Activated naive CD4-positive, alpha-beta T cell treated with anti-CD3 and anti-CD28 coated beads for 36 hours (primary cell): ENCODE data around the gene SDF4. TPM values are rescaled to one million over a fixed set of nuclear protein-coding genes. Genes with fewer than 3 reads are reported as not detected.

Experiments used
- CTCF ChIA-PET: fragments of 350-600 bp; sonication (Branson Sonifier 250); formaldehyde crosslinking; loops from one replicate; lab custom pipeline; 2021; ENCODE audit warnings: antibody characterized with exemption; lab: Charles Lee
- DNase-seq: peaks from one replicate; pipeline ENCODE4 v3.0.0-alpha.2; 2020
- H3K27ac Mint-ChIP-seq: one replicate; pipeline ENCODE4 v1.8.0; 2021; ENCODE audit warnings: mild to moderate bottlenecking, mixed read lengths
- H3K27me3 Mint-ChIP-seq: one replicate; pipeline ENCODE4 v1.8.0; 2021; ENCODE audit warnings: low read depth, mixed read lengths
- H3K36me3 Mint-ChIP-seq: one replicate; pipeline ENCODE4 v1.8.0; 2021; ENCODE audit warnings: low read depth, mixed read lengths
- H3K4me1 Mint-ChIP-seq: one replicate; pipeline ENCODE4 v1.8.0; 2021; ENCODE audit warnings: low read depth, mixed read lengths
- H3K4me3 Mint-ChIP-seq: one replicate; pipeline ENCODE4 v1.8.0; 2021; ENCODE audit warnings: mild to moderate bottlenecking, moderate library complexity, mixed read lengths
- H3K9me3 Mint-ChIP-seq: one replicate; pipeline ENCODE4 v1.8.0; 2021; ENCODE audit warnings: mixed read lengths
- intact Hi-C: fragments of 100-400 bp; cut with micrococcal nuclease; formaldehyde crosslinking; loops from one replicate; pipeline ENCODE4 v1.15.1; 2023
- total RNA-seq, 2 experiments: library from RNA; stranded (reverse); gene quantifications; one replicate each; pipeline ENCODE4 v1.2.3, GENCODE V29; 2021

SDF4 gene
- total RNA-seq, 2 experiments from 2014 or later = 74.7 to 79.5 TPM

DNA sequence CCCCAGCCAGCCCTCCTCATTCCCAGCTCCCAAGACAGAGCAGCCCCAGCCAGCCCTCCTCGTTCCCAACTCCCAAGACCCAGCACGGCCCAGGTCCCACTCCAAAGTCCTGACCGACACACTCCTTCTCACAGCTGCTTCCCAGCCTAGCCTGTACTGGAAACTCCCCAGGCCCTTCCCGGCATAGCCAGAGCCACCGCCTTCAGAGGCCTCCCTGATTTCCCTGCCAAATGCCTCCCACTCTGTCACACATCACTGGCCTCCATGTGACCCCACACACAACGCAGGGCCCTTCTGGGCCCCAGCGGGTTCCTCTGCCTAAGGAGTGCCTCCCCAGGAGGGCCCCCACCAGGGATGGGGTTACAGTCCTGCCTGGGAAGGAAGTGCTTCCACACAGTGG is 39.0 kb upstream of the SDF4 start:
- intact Hi-C loops = no loop called here
- CTCF ChIA-PET = interaction anchor here (0.9 to 2.3 kb wide), 2 partner anchors 149 to 150 kb away, joined by 3 to 10 read pairs; no protein-coding TSS in a partner anchor
- H3K36me3 Mint-ChIP-seq = peaks cover 25% of the 10 kb centered on the region

DNA sequence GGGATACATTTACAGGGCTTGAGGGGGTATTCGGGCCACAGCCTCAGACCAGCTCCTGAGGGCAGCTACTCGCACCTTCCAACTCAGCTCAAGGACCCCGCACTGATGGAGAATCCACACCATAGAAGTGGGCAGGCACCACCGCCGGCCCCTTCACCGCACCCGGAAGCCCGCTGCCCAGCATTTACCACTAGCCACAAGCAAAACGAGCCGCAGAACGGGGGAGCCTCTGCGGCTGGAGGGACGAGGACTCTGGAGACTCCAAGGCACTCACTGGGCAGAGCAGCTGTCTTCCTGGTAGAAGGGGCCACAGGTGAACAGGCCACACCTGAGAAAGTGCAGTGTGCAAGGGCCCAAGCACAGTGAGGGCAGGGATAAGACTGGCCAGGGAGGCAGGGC is 36.5 kb upstream of the SDF4 start:
- H3K27ac Mint-ChIP-seq = no peak overlapping the region
- DNase-seq = no peak
- H3K4me1 Mint-ChIP-seq = peaks cover 36% of the 10 kb centered on the region
- intact Hi-C loops = no loop called here
- CTCF ChIA-PET = no interaction called here
- H3K27me3 Mint-ChIP-seq = no peaks in the 10 kb centered on the region
- H3K36me3 Mint-ChIP-seq = peaks cover 27% of the 10 kb centered on the region
- no peak overlapping the region for H3K4me3 Mint-ChIP-seq
- no peaks in the 10 kb centered on the region for H3K9me3 Mint-ChIP-seq

More for the DNA sequence above, 39.0 kb upstream of the SDF4 start:
- Mint-ChIP-seq H3K4me1 (peaks cover 39% of the 10 kb centered on the region), H3K4me3 (peak overlapping the region; percentile 16), H3K9me3 (no peaks in the 10 kb centered on the region), H3K27ac (peak overlapping the region; percentile 10), H3K27me3 (no peaks in the 10 kb centered on the region)
- DNase-seq = no peak

DNA sequence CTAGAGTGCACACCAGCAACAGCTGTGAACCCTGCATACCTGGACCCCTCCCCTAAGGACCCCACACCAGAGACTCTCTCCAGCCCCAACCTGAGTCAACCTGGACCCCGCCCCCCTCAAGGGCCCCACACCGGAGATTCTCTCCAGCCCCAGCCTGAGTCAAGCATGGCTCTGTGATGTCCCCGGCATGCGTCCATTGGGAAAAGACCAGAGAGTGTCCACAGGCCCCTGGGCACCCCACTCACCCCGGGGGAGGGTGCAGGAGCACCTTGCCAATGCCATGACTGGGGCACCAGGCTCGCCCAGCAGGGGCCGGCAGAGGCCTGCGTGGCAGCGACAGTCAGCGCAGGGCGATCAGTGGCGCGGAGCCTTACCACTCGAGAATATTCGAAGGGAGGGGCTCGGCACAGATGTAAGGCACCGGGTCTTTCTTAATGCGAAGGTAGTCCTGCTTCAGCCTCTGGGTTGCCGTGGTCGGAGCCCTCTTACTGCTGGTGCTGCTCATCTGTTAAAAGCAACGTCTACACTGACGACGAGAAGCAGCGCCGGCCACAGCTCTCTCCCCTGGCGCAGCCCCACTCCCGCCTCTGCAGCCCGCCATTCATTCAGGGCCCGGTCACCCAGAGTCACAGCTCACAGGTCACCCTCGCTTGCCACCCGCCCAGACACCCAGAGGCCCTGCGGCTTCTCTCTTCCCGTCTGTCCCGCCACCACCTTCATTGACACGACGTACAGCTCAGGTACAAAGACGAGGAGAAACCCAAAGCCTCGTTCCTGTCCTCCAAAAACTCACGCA is 35.9 kb upstream of the SDF4 start:
- Mint-ChIP-seq H3K4me3 (no peak overlapping the region), H3K36me3 (peaks cover 29% of the 10 kb centered on the region), H3K27ac (no peak overlapping the region), H3K4me1 (peaks cover 33% of the 10 kb centered on the region), H3K27me3 (no peaks in the 10 kb centered on the region), H3K9me3 (no peaks in the 10 kb centered on the region)
- no peak for DNase-seq
- intact Hi-C loops = no loop called here
- CTCF ChIA-PET = no interaction called here

DNA sequence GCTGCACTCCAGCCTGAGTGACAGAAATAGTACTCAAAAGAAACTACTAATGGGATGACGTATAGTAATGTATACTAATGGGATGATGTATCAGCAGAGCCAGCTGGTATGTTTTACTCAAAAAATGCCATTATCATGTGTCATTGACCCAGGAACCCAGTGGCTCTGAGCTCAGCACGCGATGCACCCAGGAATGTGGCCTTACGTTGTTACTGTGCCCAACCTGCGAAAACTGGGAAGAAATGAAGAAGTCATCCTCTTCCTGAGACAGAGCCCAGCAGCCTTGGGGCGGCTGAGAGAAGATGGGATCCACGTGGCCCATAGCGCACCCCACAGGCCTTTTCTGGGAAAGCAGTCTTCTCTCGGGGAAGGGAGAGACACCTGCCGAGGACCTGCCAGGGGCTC is 33.1 kb upstream of the SDF4 start:
- H3K9me3 Mint-ChIP-seq = no peaks in the 10 kb centered on the region
- no peak overlapping the region for H3K27ac Mint-ChIP-seq
- CTCF ChIA-PET = no interaction called here
- DNase-seq = peak; percentile 40
- peaks cover 27% of the 10 kb centered on the region for H3K36me3 Mint-ChIP-seq
- H3K4me3 Mint-ChIP-seq = no peak overlapping the region
- H3K27me3 Mint-ChIP-seq = no peaks in the 10 kb centered on the region
- intact Hi-C loops = no loop called here
- H3K4me1 Mint-ChIP-seq = peaks cover 12% of the 10 kb centered on the region

DNA sequence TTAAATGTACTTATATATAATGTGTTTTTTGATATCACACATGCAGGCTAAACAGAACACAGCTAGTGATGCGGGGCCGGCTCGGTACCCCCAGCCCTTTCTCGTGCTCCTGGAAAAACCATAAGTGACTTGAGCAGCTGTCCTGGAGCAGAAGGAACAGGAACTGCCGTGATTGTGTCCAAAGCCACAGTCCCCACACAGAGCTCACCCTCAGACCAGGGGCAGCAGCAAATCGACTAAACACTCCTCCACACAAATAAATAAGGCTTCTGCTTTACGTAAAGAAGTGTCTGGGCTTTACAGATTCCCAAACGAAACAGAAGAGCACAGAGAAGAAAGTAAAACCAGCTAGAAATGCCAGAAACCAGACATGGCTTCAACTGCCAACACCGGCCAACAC is 32.2 kb upstream of the SDF4 start:
- Mint-ChIP-seq H3K27me3 (no peaks in the 10 kb centered on the region), H3K9me3 (no peaks in the 10 kb centered on the region), H3K36me3 (peaks cover 30% of the 10 kb centered on the region), H3K4me3 (no peak overlapping the region), H3K27ac (no peak overlapping the region), H3K4me1 (peaks cover 11% of the 10 kb centered on the region)
- no peak for DNase-seq
- CTCF ChIA-PET = interaction anchor here (0.6 kb wide), 1 partner anchor 144 kb away, joined by 3 read pairs; no protein-coding TSS in a partner anchor
- intact Hi-C loops = no loop called here

DNA sequence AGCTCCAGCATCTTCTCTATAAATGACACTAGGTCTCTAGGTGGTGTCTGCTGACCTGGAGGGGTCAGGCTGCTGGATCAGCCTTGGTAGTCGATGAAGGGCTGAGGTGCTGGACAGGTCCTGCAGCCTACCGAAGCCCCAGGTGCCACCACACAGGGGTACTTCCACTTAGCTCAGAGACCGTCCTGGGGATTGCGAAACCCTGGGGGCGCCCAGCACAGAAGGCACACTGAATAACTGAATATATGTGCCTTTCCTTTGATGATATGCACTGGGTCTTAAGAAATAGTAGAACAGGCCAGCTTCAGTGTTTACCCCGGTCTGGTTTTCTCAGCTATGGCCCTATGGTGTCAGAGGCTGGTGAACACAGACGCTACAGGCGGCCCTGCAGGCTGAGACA is 31.0 kb upstream of the SDF4 start:
- no peaks in the 10 kb centered on the region for H3K27me3 Mint-ChIP-seq
- no peak for DNase-seq
- peaks cover 30% of the 10 kb centered on the region for H3K36me3 Mint-ChIP-seq
- H3K27ac Mint-ChIP-seq = no peak overlapping the region
- H3K9me3 Mint-ChIP-seq = no peaks in the 10 kb centered on the region
- no peak overlapping the region for H3K4me3 Mint-ChIP-seq
- CTCF ChIA-PET = no interaction called here
- intact Hi-C loops = no loop called here
- H3K4me1 Mint-ChIP-seq = peaks cover 8% of the 10 kb centered on the region

DNA sequence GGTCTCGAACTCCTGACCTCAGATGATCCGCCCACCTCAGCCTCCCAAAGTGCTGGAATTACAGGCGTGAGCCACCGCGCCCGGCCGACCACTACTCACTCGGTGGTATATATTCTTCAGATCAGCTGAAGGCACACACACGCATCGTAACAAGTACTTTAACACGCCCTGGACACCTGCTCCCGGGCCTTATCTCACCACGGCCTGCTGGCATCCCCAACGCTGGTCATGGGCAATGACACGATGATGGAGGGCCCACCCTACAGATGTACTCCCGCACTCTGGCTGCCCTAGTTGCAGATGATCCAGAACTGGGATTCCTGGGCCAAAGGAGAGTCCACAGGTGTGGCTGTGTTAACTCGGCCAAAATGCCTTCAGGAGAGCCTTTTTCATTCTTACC is 30.3 kb upstream of the SDF4 start:
- no peaks in the 10 kb centered on the region for H3K9me3 Mint-ChIP-seq
- intact Hi-C loops = no loop called here
- peaks cover 8% of the 10 kb centered on the region for H3K4me1 Mint-ChIP-seq
- CTCF ChIA-PET = no interaction called here
- DNase-seq = no peak
- peaks cover 30% of the 10 kb centered on the region for H3K36me3 Mint-ChIP-seq
- H3K27me3 Mint-ChIP-seq = no peaks in the 10 kb centered on the region
- no peak overlapping the region for H3K4me3 Mint-ChIP-seq
- no peak overlapping the region for H3K27ac Mint-ChIP-seq

DNA sequence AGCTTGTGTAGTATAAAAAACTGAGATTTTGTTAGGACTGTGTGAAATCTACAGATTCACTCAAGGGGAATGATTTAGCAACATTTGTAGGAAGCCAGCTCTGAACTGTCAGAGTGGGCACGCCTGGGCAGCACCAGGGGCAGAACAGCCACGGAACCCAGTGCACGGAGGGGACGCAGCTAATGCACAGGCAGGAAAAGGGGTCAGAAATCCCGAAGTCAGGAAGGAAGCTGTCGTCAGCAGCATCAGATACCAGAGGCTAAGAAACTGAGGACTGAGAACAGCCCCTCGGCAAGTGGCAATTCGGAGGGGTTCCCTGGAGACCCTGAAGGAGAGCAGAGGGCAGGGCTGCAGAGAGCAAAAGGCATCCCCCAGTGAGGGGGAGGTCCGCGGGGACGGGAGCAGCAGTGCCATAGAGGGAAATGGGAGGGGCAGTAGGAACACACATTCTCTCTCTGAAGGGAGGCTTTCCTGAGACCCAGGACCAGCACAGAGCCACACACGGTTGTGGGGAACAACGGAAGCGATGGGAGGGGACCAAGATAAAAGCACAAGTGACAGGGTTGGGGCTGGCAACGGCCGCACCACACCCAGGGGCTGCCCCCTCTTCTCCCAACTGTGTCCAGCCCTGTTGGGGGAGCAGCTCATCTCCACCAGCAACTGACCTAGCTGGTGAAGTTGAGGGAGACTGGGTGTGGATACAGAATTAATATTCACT is 29.2 kb upstream of the SDF4 start:
- Mint-ChIP-seq H3K4me3 (no peak overlapping the region), H3K9me3 (no peaks in the 10 kb centered on the region), H3K4me1 (peaks cover 8% of the 10 kb centered on the region), H3K27me3 (no peaks in the 10 kb centered on the region), H3K36me3 (peaks cover 30% of the 10 kb centered on the region), H3K27ac (peak overlapping the region; percentile 50)
- no peak for DNase-seq
- intact Hi-C loops = no loop called here
- CTCF ChIA-PET = interaction anchor here (1.2 to 2.1 kb wide), 2 partner anchors 31 to 139 kb away, joined by 3 to 9 read pairs; no protein-coding TSS in a partner anchor

DNA sequence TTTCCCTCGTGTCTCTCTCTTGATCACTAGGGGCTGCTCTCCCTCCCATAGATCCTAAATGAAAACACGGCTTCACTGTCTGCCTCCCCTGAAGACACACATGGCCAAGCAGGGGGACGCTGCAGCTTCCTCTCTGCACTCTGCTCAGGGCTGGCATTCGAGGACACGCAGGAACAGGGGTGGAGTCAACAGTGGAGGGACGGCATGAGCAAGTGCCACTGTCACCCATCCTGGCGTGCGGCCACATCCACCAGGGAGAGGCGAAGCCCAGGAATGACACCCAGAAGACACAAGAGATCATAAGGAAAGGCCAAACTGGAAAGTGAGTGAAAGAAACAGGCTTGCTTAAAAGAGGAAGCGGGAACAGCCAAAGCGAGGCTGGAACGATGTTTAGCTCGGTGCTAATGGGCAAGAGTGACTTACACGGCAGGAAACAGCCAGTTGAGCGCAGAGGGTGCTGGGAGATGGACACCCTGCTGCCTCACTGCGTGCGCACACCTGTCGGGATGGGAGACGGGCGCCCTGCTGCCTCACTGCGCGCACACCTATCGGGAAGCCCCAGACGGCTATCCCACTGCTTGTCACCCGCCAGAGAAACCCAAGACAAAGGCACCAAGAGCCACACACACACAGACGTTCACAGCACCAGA is 28.3 kb upstream of the SDF4 start:
- H3K36me3 Mint-ChIP-seq = peaks cover 30% of the 10 kb centered on the region

DNA sequence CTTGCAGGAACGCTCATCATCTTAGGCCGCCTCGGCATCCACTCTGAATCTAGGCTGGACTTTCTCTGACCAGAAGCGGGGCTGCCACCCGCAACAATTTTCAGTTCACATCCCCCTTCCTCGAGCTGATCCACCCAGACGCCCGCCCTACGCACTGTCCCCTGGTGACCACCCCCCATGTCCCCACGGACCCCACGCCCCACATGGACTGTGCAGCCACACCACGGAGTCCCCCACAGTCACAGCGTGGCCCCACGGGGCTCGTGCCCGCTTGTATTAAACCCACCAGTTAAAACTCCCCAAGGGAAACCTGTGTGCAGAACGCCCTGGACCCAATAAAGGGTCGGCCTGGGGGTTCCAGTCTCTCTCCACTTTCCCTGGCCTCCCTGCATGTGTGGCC is 27.7 kb upstream of the SDF4 start:
- H3K4me3 Mint-ChIP-seq = no peak overlapping the region
- H3K36me3 Mint-ChIP-seq = peaks cover 32% of the 10 kb centered on the region
- no peak overlapping the region for H3K27ac Mint-ChIP-seq
- no peaks in the 10 kb centered on the region for H3K27me3 Mint-ChIP-seq
- DNase-seq = no peak
- H3K4me1 Mint-ChIP-seq = peaks cover 8% of the 10 kb centered on the region
- CTCF ChIA-PET = interaction anchor here (2.1 kb wide), 1 partner anchor 137 kb away, joined by 9 read pairs; no protein-coding TSS in a partner anchor
- no peaks in the 10 kb centered on the region for H3K9me3 Mint-ChIP-seq
- intact Hi-C loops = no loop called here

More for the DNA sequence above, 28.3 kb upstream of the SDF4 start:
- intact Hi-C loops = no loop called here
- CTCF ChIA-PET = interaction anchor here (2.1 kb wide), 1 partner anchor 138 kb away, joined by 9 read pairs; no protein-coding TSS in a partner anchor
- no peak overlapping the region for H3K4me3 Mint-ChIP-seq
- H3K27ac Mint-ChIP-seq = no peak overlapping the region
- H3K27me3 Mint-ChIP-seq = no peaks in the 10 kb centered on the region
- H3K9me3 Mint-ChIP-seq = no peaks in the 10 kb centered on the region
- peaks cover 8% of the 10 kb centered on the region for H3K4me1 Mint-ChIP-seq
- no peak for DNase-seq

DNA sequence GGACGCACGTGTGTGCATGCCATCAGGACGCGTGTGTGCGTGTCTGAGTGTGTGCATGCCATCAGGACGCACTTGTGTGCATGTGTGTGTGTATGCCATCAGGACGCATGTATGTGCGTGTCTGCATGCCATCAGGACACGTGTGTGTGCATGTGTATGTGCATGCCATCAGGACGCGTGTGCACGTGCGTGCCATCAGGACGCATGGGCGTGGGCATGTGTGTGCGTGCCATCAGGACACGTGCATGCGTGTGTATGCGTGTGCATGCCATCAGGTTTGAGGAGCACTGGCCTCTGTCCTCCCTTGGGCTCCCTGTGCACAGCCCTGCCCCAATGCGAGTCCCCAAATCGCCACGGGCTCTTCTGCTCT is 27.3 kb upstream of the SDF4 start:
- no peaks in the 10 kb centered on the region for H3K9me3 Mint-ChIP-seq
- peaks cover 32% of the 10 kb centered on the region for H3K36me3 Mint-ChIP-seq
- CTCF ChIA-PET = no interaction called here
- peaks cover 8% of the 10 kb centered on the region for H3K4me1 Mint-ChIP-seq
- no peaks in the 10 kb centered on the region for H3K27me3 Mint-ChIP-seq
- DNase-seq = no peak
- H3K4me3 Mint-ChIP-seq = no peak overlapping the region
- H3K27ac Mint-ChIP-seq = no peak overlapping the region
- intact Hi-C loops = no loop called here
